CD4-positive, alpha-beta memory T cell (primary cell): ENCODE results near the gene EPN1. TPM values are rescaled to one million over a fixed set of nuclear protein-coding genes. Genes with fewer than 3 reads are reported as not detected.

Experiments
- CTCF ChIA-PET: fragments of 350-600 bp; sonication (Branson Sonifier 250); formaldehyde crosslinking; loops from one replicate; lab custom pipeline; 2021; ENCODE audit warnings: inconsistent platforms; ENCODE audit not compliant: partially characterized antibody; lab: Charles Lee
- POLR2A ChIA-PET: fragments of 350-600 bp; sonication (Branson Sonifier 250); formaldehyde crosslinking; loops from one replicate; lab custom pipeline; 2021; ENCODE audit not compliant: partially characterized antibody; lab: Charles Lee
- DNase-seq, 5 donors: peaks; one replicate each; pipeline versions ENCODE4 v3.0.0 to v3.0.0-alpha.2; 2020 to 2022; ENCODE audit warnings: mixed read lengths in 1 of 5
- H3K27ac ChIP-seq: one replicate; pipeline ENCODE4 v1.7.0; 2013; ENCODE audit warnings: low read depth, low read length
- H3K27me3 ChIP-seq: 2 replicates; pipeline ENCODE4 v1.7.0; 2013; ENCODE audit warnings: mild to moderate bottlenecking, low read length, moderate library complexity; ENCODE audit not compliant: insufficient read depth
- H3K36me3 ChIP-seq: 2 replicates; pipeline ENCODE4 v1.7.0; 2013; ENCODE audit warnings: mild to moderate bottlenecking, low read length, moderate library complexity; ENCODE audit not compliant: insufficient read depth
- H3K4me1 ChIP-seq: 2 replicates; pipeline ENCODE4 v1.7.0; 2013; ENCODE audit warnings: mild to moderate bottlenecking, low read length, moderate library complexity; ENCODE audit not compliant: insufficient read depth
- H3K4me3 ChIP-seq, 2 donors: one replicate each; pipeline ENCODE4 v1.7.0; 2013; ENCODE audit warnings: low read length in 2 of 2, mild to moderate bottlenecking in 1 of 2
- H3K9me3 ChIP-seq, 2 donors: one replicate each; pipeline ENCODE4 v1.7.0; 2013; ENCODE audit warnings: low read length in 2 of 2, control low read depth in 1 of 2; ENCODE audit not compliant: control insufficient read depth in 1 of 2
- H3K27ac Mint-ChIP-seq, 7 donors: one replicate each; pipeline ENCODE4 v1.8.0; 2020 to 2021; ENCODE audit warnings: mixed read lengths in 7 of 7, mild to moderate bottlenecking in 6 of 7, inconsistent platforms in 3 of 7, moderate library complexity in 3 of 7
- H3K27me3 Mint-ChIP-seq, 2 donors: one replicate each; pipeline ENCODE4 v1.8.0; 2020 to 2021; ENCODE audit warnings: mixed read lengths in 2 of 2
- H3K36me3 Mint-ChIP-seq, 2 donors: one replicate each; pipeline ENCODE4 v1.8.0; 2020 to 2021; ENCODE audit warnings: mixed read lengths in 2 of 2, inconsistent platforms in 1 of 2, mild to moderate bottlenecking in 1 of 2
- H3K4me1 Mint-ChIP-seq, 4 donors: one replicate each; pipeline ENCODE4 v1.8.0; 2020 to 2021; ENCODE audit warnings: mixed read lengths in 4 of 4, mild to moderate bottlenecking in 1 of 4
- H3K4me3 Mint-ChIP-seq, 8 donors: one replicate each; pipeline ENCODE4 v1.8.0; 2020 to 2021; ENCODE audit warnings: mixed read lengths in 8 of 8, mild to moderate bottlenecking in 7 of 8, moderate library complexity in 6 of 8, inconsistent platforms in 3 of 8
- H3K9me3 Mint-ChIP-seq, 8 donors: one replicate each; pipeline ENCODE4 v1.8.0; 2020 to 2021; ENCODE audit warnings: mixed read lengths in 8 of 8, mild to moderate bottlenecking in 5 of 8, inconsistent platforms in 3 of 8, moderate library complexity in 1 of 8
- intact Hi-C: fragments of 100-400 bp; cut with micrococcal nuclease; formaldehyde crosslinking; loops from one replicate; pipeline ENCODE4 v1.15.1; 2023
- polyA plus RNA-seq, 2 donors: library from polyadenylated mRNA; unstranded; fragments of 300-500 nt; fragmentation: Illumina TruSeq; gene quantifications; one replicate each; pipeline ENCODE4 v1.2.3, GENCODE V29; 2021
- total RNA-seq, 2 experiments: library from RNA; stranded (reverse); gene quantifications; one replicate each; pipeline ENCODE4 v1.2.3, GENCODE V29; 2021

EPN1 gene
- total and polyA plus RNA-seq, 4 experiments from 2014 or later, result 3.9 to 56.9 (median 34.7) TPM

DNA sequence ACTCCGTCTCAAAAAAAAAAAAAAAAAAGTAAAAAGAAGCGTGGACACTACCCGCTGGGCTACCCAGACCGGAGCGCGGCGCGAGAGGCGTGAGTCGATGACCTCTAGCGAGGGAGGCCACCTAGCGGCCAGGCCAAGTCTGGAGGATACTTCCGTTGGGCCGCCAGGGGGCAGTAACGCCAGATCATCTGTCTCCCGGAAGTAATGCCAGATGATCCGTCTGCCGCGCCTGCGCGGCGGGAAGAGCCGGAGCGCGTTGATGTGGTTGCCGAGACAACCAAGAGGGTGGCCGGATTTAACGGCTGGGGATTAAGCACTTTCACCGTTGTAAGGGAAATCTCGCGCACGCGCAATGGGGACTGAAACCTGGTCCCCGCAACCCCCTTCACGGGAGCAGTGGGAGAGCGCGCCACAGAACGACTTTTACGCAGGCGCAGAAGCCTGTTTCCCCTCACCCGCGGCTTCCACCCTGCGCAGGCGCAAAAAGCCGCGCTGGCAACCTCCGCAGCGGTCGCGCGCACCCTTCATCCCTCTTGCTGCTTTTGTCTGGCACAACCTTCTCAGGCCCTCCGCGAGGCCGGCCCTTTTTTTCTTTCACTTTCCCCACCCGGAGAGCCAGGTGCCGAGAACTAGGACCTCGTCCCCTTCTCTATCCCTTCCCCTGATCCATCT is 21.2 kb upstream of the EPN1 start:
- Histone ChIP-seq H3K27me3 (no peaks in the 10 kb centered on the region), H3K36me3 (no peaks in the 10 kb centered on the region), H3K4me1 (peaks cover 42% of the 10 kb centered on the region), H3K9me3 (no peaks in the 10 kb centered on the region), H3K4me3 (peak overlapping the region; percentile 86 to 87), H3K27ac (peak overlapping the region; percentile 99)
- Mint-ChIP-seq H3K4me3 (peak overlapping the region; percentile 92 to 99 (median 94)), H3K9me3 (peaks cover 0 to 9% (median 0%) of the 10 kb centered on the region in 8 donors), H3K36me3 (peaks cover 5 to 34% of the 10 kb centered on the region in 2 donors), H3K27me3 (no peaks in the 10 kb centered on the region), H3K4me1 (peaks cover 19 to 58% (median 32%) of the 10 kb centered on the region in 4 donors), H3K27ac (peak overlapping the region; percentile 96 to 100 (median 98))
- intact Hi-C loops, result loop anchor here (1.0 to 10.0 kb wide), 13 partner anchors 10 to 1549 kb away; partner anchors contain the start of genes FIZ1, HSPBP1, KMT5C and LENG8
- DNase-seq, result peak; percentile 99 to 100 (median 100)
- ChIA-PET POLR2A (interaction anchor here (0.6 to 6.3 kb wide), 24 partner anchors 10 to 1465 kb away, joined by 3 to 91 read pairs (median 7); partner anchors contain the start of genes EPN1, FIZ1, HSPBP1 and KMT5C), CTCF (interaction anchor here (0.6 to 2.1 kb wide), 20 partner anchors 10 to 494 kb away, joined by 3 to 29 read pairs (median 4); partner anchors contain the start of gene ZNF865)

DNA sequence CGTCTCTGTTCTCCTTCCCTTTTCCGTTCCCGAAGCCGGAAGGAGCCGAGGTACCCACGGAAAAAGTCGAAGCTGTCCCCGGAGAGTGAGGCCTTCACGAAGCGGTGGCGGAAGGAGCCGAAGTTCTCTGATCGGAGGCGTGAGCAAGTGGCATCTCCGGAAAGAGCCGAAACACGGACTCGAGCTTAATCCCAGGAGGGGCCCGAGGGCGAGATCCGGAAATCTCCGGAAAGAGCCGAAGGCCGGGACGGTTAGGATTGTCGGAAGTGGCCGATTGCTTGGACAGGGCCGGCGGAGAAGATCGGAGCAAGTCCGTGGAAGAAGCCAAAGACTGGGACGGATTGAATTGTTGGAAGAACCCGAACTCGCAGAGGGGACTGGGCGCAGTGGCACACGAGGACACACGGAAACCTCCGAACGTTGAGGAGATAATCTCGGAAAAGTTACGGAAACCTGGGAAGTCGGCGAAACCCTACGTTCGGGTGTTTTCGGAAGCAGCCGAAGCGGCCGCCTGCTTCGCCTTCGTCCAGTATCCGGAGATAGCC is 20.6 kb upstream of the EPN1 start:
- Mint-ChIP-seq H3K36me3 (peaks cover 5 to 36% of the 10 kb centered on the region in 2 donors), H3K4me3 (peak overlapping the region; percentile 92 to 99 (median 94)), H3K9me3 (peaks cover 0 to 9% (median 0%) of the 10 kb centered on the region in 8 donors), H3K4me1 (peaks cover 20 to 60% (median 33%) of the 10 kb centered on the region in 4 donors), H3K27me3 (no peaks in the 10 kb centered on the region), H3K27ac (peak overlapping the region; percentile 96 to 100 (median 98))
- H3K4me3 ChIP-seq, result peak overlapping the region; percentile 86 to 87
- peak overlapping the region; percentile 99 for H3K27ac ChIP-seq
- H3K36me3 ChIP-seq, result peaks cover 3% of the 10 kb centered on the region
- intact Hi-C loops, result loop anchor here (1.0 to 10.0 kb wide), 11 partner anchors 11 to 1550 kb away; partner anchors contain the start of genes FIZ1, HSPBP1, LENG8 and NDUFA3
- H3K4me1 ChIP-seq, result peaks cover 45% of the 10 kb centered on the region
- no peaks in the 10 kb centered on the region for H3K9me3 ChIP-seq
- POLR2A ChIA-PET, result interaction anchor here (0.6 to 6.3 kb wide), 25 partner anchors 11 to 1465 kb away, joined by 3 to 91 read pairs (median 7); partner anchors contain the start of genes EPN1, FIZ1, HSPBP1 and KMT5C
- no peaks in the 10 kb centered on the region for H3K27me3 ChIP-seq
- peak in 4 of 5 donors; percentile 100 for DNase-seq
- CTCF ChIA-PET, result interaction anchor here (0.6 to 2.1 kb wide), 12 partner anchors 10 to 150 kb away, joined by 3 to 12 read pairs (median 4); partner anchors contain the start of gene ZNF865

DNA sequence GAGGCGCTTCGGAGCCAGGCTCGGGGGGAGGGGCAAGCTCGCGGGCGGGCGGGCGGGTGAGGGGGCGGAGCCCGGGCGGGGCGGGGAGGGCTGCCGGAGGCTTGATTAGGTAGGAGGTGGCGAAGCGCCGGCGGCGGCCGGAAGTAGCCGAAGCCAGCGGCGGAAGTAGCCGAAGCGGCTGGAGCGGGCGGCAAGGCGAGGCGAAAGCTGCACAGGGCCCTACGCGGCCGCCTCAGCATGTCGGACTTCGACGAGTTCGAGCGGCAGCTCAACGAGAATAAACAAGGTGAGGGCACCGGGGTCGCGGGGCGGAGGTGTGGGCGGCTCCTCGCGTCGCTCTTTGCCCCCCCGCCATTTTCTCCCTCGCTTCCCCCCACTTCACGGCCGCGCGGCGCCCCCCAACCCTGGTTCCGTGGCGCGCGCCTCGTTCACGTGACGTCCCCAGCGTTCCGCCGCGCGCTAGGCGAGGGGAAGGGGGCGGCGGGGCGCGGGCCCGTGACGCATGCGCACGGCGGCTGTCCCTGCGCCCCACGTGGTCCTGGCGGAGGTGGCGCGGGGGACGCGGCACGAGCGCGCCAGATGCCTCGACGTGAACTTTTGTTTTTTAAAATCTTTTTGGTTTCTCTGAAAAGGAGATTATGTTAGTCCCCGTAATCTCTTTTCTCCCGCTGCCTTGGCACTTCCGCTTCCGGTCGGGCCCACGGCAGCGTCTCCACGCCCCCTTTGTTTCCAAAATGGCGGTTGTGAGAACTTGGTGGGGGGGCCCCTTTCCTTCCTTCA is 20.0 kb upstream of the EPN1 start, which contains the start of gene U2AF2:
Gene U2AF2, plus strand, starts transcription at position 168 of the 780 bp plus-strand sequence. Its CDS starts 70 bp downstream, at position 238.
- Histone ChIP-seq H3K4me1 (peaks cover 49% of the 10 kb centered on the region), H3K36me3 (peaks cover 9% of the 10 kb centered on the region), H3K9me3 (no peaks in the 10 kb centered on the region), H3K4me3 (peak within 1 kb of the TSS; percentile 86 to 87), H3K27me3 (no peaks in the 10 kb centered on the region), H3K27ac (peak within 1 kb of the TSS; percentile 99)
- peaks cover 20 to 57% (median 34%) of the 10 kb centered on the region in 4 donors for H3K4me1 Mint-ChIP-seq
- ChIA-PET POLR2A (interaction anchor here (0.6 to 6.3 kb wide), 23 partner anchors 12 to 1466 kb away, joined by 3 to 91 read pairs (median 7); partner anchors contain the start of genes EPN1, FIZ1, HSPBP1 and KMT5C), CTCF (interaction anchor here (0.6 to 2.1 kb wide), 12 partner anchors 9 to 151 kb away, joined by 3 to 12 read pairs (median 4); partner anchors contain the start of gene ZNF865)
- H3K27ac Mint-ChIP-seq, result peak within 1 kb of the TSS; percentile 96 to 100 (median 99)
- no peaks in the 10 kb centered on the region for H3K27me3 Mint-ChIP-seq
- intact Hi-C loops, result loop anchor here (1.0 to 10.0 kb wide), 12 partner anchors 12 to 1550 kb away; partner anchors contain the start of genes EPN1, FIZ1, HSPBP1 and LENG8
- peak; percentile 87 to 97 (median 96) for DNase-seq
- H3K36me3 Mint-ChIP-seq, result peaks cover 5 to 39% of the 10 kb centered on the region in 2 donors
- H3K4me3 Mint-ChIP-seq, result peak within 1 kb of the TSS; percentile 92 to 99 (median 94)
- H3K9me3 Mint-ChIP-seq, result peaks cover 0 to 9% (median 0%) of the 10 kb centered on the region in 8 donors

DNA sequence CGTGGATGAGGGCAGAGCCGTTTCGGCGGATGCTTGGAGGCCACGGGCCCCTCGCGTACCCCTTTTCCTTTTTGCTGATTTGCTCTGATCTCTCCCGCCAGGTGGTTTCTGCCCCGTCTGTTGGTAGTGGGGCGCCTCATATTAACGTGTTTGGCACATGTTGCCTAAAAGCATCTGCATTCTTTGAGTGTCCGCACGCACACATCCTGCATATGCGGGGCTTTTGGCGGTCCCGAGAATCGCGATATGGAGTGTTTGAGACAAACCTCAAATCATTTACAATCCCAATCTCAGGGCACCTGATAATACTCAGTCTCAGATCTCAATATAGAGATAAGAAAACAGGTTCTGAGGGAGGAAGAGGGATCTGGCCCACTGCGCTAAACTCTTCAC is 19.4 kb upstream of the EPN1 start:
- Mint-ChIP-seq H3K27me3 (no peaks in the 10 kb centered on the region), H3K4me1 (peaks cover 20 to 52% (median 35%) of the 10 kb centered on the region in 4 donors), H3K27ac (peak overlapping the region; percentile 96 to 99 (median 99)), H3K9me3 (peaks cover 0 to 9% (median 0%) of the 10 kb centered on the region in 8 donors), H3K36me3 (peaks cover 5 to 44% of the 10 kb centered on the region in 2 donors), H3K4me3 (peak overlapping the region; percentile 91 to 99 (median 94))
- no peaks in the 10 kb centered on the region for H3K9me3 ChIP-seq
- peak overlapping the region; percentile 99 for H3K27ac ChIP-seq
- no peaks in the 10 kb centered on the region for H3K27me3 ChIP-seq
- peaks cover 49% of the 10 kb centered on the region for H3K4me1 ChIP-seq
- ChIA-PET CTCF (no interaction called here), POLR2A (interaction anchor here (1.7 to 6.3 kb wide), 6 partner anchors 11 to 49 kb away, joined by 5 to 84 read pairs (median 14); partner anchors contain the start of genes EPN1, ZNF581 and ZNF865)
- H3K36me3 ChIP-seq, result peaks cover 15% of the 10 kb centered on the region
- no peak for DNase-seq
- intact Hi-C loops, result loop anchor here (1.0 to 10.0 kb wide), 4 partner anchors 20 to 1551 kb away; partner anchors contain the start of genes EPN1, HSPBP1, LENG8 and NDUFA3
- peak overlapping the region; percentile 69 to 73 for H3K4me3 ChIP-seq

DNA sequence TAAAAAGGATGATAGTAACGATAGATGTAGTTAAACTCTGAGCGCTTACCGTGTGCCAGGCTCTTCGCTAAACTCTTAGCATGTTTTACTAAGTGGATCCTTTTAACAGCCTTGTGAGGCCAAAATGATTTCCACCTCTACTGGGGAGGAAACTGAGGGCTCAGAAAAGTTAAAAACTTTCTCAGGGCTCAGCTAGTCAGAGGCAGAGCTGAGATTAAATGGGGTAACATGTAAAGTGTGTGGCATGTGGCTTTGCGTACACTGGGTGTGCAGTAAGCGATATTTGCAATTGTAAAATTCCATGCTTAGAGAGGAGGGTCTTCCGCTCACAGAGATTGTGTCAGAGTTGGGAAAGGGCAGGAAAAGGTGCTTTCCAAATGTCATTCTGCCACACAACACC is 18.5 kb upstream of the EPN1 start:
- Histone ChIP-seq H3K9me3 (no peaks in the 10 kb centered on the region), H3K4me1 (peaks cover 49% of the 10 kb centered on the region), H3K27ac (peak overlapping the region; percentile 99), H3K36me3 (peaks cover 24% of the 10 kb centered on the region), H3K27me3 (no peaks in the 10 kb centered on the region), H3K4me3 (peak overlapping the region; percentile 69 to 73)
- H3K4me3 Mint-ChIP-seq, result peak overlapping the region; percentile 91 to 99 (median 94)
- no peak for DNase-seq
- H3K4me1 Mint-ChIP-seq, result peaks cover 18 to 52% (median 35%) of the 10 kb centered on the region in 4 donors
- H3K9me3 Mint-ChIP-seq, result peaks cover 0 to 9% (median 0%) of the 10 kb centered on the region in 8 donors
- no peaks in the 10 kb centered on the region for H3K27me3 Mint-ChIP-seq
- intact Hi-C loops, result loop anchor here (10.0 kb wide), 2 partner anchors 1212 to 1552 kb away; partner anchors contain the start of genes LENG8, NDUFA3 and OSCAR
- H3K36me3 Mint-ChIP-seq, result peaks cover 5 to 45% of the 10 kb centered on the region in 2 donors
- ChIA-PET CTCF (interaction anchor here (1.1 to 2.6 kb wide), 3 partner anchors 15 to 50 kb away, joined by 3 to 11 read pairs (median 4); no protein-coding TSS in a partner anchor), POLR2A (interaction anchor here (0.5 to 6.3 kb wide), 8 partner anchors 11 to 1680 kb away, joined by 3 to 84 read pairs (median 8); partner anchors contain the start of genes EPN1, ZNF581 and ZNF784)
- H3K27ac Mint-ChIP-seq, result peak overlapping the region; percentile 96 to 99 (median 99)
